Measurements from ENCODE around the gene TMPRSS13. TPM values are rescaled to one million over a fixed set of nuclear protein-coding genes. Genes with fewer than 3 reads are reported as not detected.

The TMPRSS13 gene
- total and polyA plus RNA-seq, 5 donors from 2014 or later: 0.57 to 3.4 (median 1.1) TPM

DNA sequence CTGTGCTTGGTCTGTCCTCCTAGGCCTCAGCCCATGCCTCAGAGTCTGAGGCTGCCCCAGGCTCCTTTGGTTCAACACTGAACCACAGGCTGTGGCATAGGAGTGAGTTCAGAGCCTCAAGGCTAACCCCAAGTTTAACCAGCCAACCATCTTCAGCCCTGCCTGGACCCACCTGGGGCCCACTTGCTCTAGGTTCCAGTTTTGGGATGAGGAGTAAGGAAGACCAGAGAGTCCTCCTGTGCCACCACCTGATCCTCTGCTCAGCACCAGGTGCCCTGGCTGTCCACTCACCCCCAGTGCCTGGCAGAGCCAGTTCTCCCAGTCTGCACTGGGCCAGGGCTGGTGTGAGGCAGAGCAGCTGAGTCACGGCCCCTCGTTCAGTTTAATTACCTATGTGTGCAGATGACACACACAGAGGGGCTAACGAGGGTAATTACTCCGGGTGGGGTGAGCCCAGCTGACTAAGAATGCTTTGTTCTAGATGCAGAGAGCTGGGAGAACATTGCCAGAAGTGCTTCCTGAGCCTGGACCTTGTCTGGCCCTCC, 12.0 kb upstream of the TMPRSS13 start:
- no peak for DNase-seq
- no peaks in the 10 kb centered on the region for H3K9me3 Mint-ChIP-seq

DNA sequence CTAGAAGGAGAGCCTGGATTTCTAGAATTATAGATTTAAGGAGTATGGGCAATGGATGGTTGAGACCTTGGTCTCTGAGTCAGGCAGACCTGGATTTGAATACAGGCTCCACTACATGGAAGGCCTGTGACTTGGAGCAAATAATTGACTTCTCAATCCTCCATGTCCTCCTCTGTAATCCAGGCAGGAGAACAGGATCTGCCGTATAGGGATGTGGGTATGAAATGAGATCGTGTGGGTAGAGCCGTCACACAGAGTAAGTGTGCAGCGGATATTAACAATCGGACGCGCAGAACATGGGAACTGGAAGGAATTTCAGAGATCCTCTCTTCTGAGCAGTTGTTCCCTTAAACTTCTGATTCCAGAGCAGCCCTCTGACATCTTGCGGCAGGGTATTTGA, 11.5 kb upstream of the TMPRSS13 start:
- no peak for ATAC-seq (ENCODE audit: low read depth in 2 of 2)
- Mint-ChIP-seq H3K27me3 (peaks cover 6% of the 10 kb centered on the region), H3K9me3 (no peaks in the 10 kb centered on the region)

More for the DNA sequence above, 12.0 kb upstream of the TMPRSS13 start:
- Histone ChIP-seq H3K9me3 (ENCODE audit: control insufficient read depth in 2 of 2, low read length in 2 of 2) (no peaks in the 10 kb centered on the region), H3K4me3 (ENCODE audit: low read depth, low read length) (no peak overlapping the region), H3K27me3 (ENCODE audit: control insufficient read depth, insufficient read depth, low read length) (no peaks in the 10 kb centered on the region), H3K27ac (ENCODE audit: insufficient read depth, low read length, poor library complexity, severe bottlenecking) (no peak overlapping the region), H3K4me1 (ENCODE audit: control insufficient read depth, insufficient read depth, low read length, poor library complexity, severe bottlenecking) (peaks cover 10% of the 10 kb centered on the region), H3K36me3 (ENCODE audit: control insufficient read depth, insufficient read depth, low read length) (no peaks in the 10 kb centered on the region)
- peaks cover 6% of the 10 kb centered on the region for H3K27me3 Mint-ChIP-seq
- peaks cover 23 to 29% (median 25%) of the 10 kb centered on the region in 4 donors for H3K4me1 Mint-ChIP-seq
- H3K27ac Mint-ChIP-seq: peak overlapping the region in 2 of 3 donors; percentile 21 to 68
- no peak overlapping the region for H3K4me3 Mint-ChIP-seq
- peaks cover 11% of the 10 kb centered on the region for H3K36me3 Mint-ChIP-seq
- ATAC-seq (ENCODE audit: low read depth in 2 of 2): no peak

DNA sequence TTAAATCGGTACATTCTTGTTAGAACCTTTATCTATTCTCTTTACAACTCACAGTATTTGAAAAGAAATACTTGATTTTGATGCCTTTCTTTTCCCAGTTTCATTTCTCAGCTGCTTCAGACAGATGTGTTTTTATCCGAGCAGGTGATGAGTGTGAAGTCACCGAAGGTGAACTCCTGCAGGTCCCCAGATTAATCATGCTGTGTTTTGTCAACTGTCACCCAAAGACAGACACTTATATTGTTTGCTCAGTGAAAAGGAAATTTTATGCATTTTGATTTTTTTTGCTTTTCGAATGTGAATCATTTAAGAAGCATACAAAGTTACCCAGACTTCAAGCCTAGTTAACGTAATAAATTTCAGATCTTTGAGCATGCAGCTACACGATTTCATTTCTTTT, 7.8 kb upstream of the TMPRSS13 start:
- Histone ChIP-seq H3K36me3 (ENCODE audit: control insufficient read depth, insufficient read depth, low read length) (no peaks in the 10 kb centered on the region), H3K9me3 (ENCODE audit: control insufficient read depth in 2 of 2, low read length in 2 of 2) (no peaks in the 10 kb centered on the region), H3K27me3 (ENCODE audit: control insufficient read depth, insufficient read depth, low read length) (no peaks in the 10 kb centered on the region), H3K27ac (ENCODE audit: insufficient read depth, low read length, poor library complexity, severe bottlenecking) (no peak overlapping the region), H3K4me1 (ENCODE audit: control insufficient read depth, insufficient read depth, low read length, poor library complexity, severe bottlenecking) (peaks cover under 1% of the 10 kb centered on the region), H3K4me3 (ENCODE audit: low read depth, low read length) (no peak overlapping the region)
- DNase-seq (no peak), ATAC-seq (ENCODE audit: low read depth in 2 of 2) (peak in 1 of 2 donors; percentile 60)
- H3K27ac Mint-ChIP-seq: peak overlapping the region in 1 of 3 donors; percentile 40
- peaks cover 8 to 27% (median 14%) of the 10 kb centered on the region in 4 donors for H3K4me1 Mint-ChIP-seq
- no peaks in the 10 kb centered on the region for H3K9me3 Mint-ChIP-seq
- H3K27me3 Mint-ChIP-seq: peaks cover 5% of the 10 kb centered on the region
- H3K4me3 Mint-ChIP-seq: no peak overlapping the region
- H3K36me3 Mint-ChIP-seq: no peaks in the 10 kb centered on the region

More for the DNA sequence above, 11.5 kb upstream of the TMPRSS13 start:
- Histone ChIP-seq H3K9me3 (ENCODE audit: control insufficient read depth in 2 of 2, low read length in 2 of 2) (no peaks in the 10 kb centered on the region), H3K27me3 (ENCODE audit: control insufficient read depth, insufficient read depth, low read length) (no peaks in the 10 kb centered on the region), H3K4me1 (ENCODE audit: control insufficient read depth, insufficient read depth, low read length, poor library complexity, severe bottlenecking) (peaks cover 10% of the 10 kb centered on the region), H3K36me3 (ENCODE audit: control insufficient read depth, insufficient read depth, low read length) (no peaks in the 10 kb centered on the region), H3K27ac (ENCODE audit: insufficient read depth, low read length, poor library complexity, severe bottlenecking) (no peak overlapping the region), H3K4me3 (ENCODE audit: low read depth, low read length) (no peak overlapping the region)
- H3K4me1 Mint-ChIP-seq: peaks cover 19 to 29% (median 24%) of the 10 kb centered on the region in 4 donors
- H3K27ac Mint-ChIP-seq: peak overlapping the region; percentile 9 to 68 (median 21)
- DNase-seq: no peak
- peaks cover 11% of the 10 kb centered on the region for H3K36me3 Mint-ChIP-seq
- H3K4me3 Mint-ChIP-seq: no peak overlapping the region

DNA sequence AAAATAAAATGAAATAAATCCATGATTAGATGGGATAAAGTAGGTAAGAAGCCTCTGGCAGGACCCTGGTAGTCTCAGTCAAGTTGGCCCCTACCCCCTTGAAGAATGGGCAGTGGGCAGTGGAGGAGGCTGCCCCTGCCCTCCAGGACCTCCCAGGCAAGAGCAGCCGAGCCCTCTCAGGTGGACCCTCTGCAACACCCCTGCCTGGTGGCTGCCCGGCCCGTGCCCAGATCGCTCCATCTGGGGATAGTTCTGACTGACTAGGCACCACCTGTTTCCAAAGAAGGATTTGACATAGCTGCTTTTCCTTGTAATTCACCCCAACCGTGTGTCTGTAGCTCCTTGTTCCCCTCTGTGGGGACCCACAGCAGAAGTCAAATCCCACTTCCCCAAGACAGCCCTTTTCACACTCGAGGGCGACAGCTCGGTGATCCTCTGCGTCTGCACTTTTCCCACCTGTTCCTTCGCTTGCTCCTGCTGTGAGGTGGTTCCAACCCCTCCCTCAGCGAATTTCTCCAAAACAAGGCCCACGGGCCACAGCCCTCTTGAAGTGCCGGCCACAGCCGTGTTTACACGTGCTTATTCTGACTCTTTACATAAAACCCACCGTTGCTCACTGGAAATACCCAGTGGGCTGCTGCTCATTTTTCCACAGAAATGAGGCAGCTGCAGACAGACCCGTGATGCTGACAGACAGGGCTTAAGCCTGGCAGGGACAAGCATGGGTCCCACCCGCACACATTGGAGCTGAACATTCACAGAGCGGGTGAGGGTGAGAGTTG, 5.5 kb upstream of the TMPRSS13 start:
- H3K4me3 Mint-ChIP-seq: no peak overlapping the region

DNA sequence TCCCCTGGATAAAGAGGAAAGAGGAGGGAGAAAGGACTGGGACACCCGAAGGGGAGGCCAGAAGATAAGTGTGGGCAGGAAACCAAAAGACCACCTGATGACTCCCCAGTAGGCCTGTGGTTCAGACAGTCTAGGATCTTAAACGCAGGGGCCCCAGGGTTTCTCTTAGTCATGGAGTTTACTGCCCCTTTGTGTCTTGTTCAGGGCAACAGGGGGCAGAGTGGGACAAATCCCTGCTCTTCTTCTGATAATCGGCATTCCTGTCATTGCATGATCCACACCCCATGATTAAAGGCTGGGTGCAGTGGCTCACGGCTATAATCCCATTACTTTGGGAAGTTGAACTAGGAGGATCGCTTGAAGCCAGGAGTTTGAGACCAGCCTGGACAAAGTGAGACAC, 4.7 kb upstream of the TMPRSS13 start:
- H3K36me3 Mint-ChIP-seq: no peaks in the 10 kb centered on the region
- no peaks in the 10 kb centered on the region for H3K27me3 ChIP-seq (ENCODE audit: control insufficient read depth, insufficient read depth, low read length)
- no peak overlapping the region for H3K4me3 Mint-ChIP-seq
- peaks cover 5% of the 10 kb centered on the region for H3K27me3 Mint-ChIP-seq
- DNase-seq (no peak), ATAC-seq (ENCODE audit: low read depth in 2 of 2) (no peak)
- H3K27ac Mint-ChIP-seq: peak overlapping the region in 1 of 3 donors; percentile 72
- H3K4me3 ChIP-seq (ENCODE audit: low read depth, low read length): no peak overlapping the region
- H3K4me1 ChIP-seq (ENCODE audit: control insufficient read depth, insufficient read depth, low read length, poor library complexity, severe bottlenecking): peaks cover 26% of the 10 kb centered on the region
- no peaks in the 10 kb centered on the region for H3K9me3 ChIP-seq (ENCODE audit: control insufficient read depth in 2 of 2, low read length in 2 of 2)
- H3K9me3 Mint-ChIP-seq: no peaks in the 10 kb centered on the region
- H3K4me1 Mint-ChIP-seq: peaks cover 13 to 46% (median 34%) of the 10 kb centered on the region in 4 donors
- H3K27ac ChIP-seq (ENCODE audit: insufficient read depth, low read length, poor library complexity, severe bottlenecking): no peak overlapping the region
- no peaks in the 10 kb centered on the region for H3K36me3 ChIP-seq (ENCODE audit: control insufficient read depth, insufficient read depth, low read length)

More for the DNA sequence above, 5.5 kb upstream of the TMPRSS13 start:
- DNase-seq (no peak), ATAC-seq (ENCODE audit: low read depth in 2 of 2) (no peak)
- H3K9me3 Mint-ChIP-seq: no peaks in the 10 kb centered on the region
- no peaks in the 10 kb centered on the region for H3K36me3 ChIP-seq (ENCODE audit: control insufficient read depth, insufficient read depth, low read length)
- no peak overlapping the region for H3K4me3 ChIP-seq (ENCODE audit: low read depth, low read length)
- H3K27ac Mint-ChIP-seq: no peak overlapping the region
- H3K4me1 ChIP-seq (ENCODE audit: control insufficient read depth, insufficient read depth, low read length, poor library complexity, severe bottlenecking): peaks cover 23% of the 10 kb centered on the region
- no peak overlapping the region for H3K27ac ChIP-seq (ENCODE audit: insufficient read depth, low read length, poor library complexity, severe bottlenecking)
- H3K36me3 Mint-ChIP-seq: no peaks in the 10 kb centered on the region
- no peaks in the 10 kb centered on the region for H3K9me3 ChIP-seq (ENCODE audit: control insufficient read depth in 2 of 2, low read length in 2 of 2)
- H3K27me3 Mint-ChIP-seq: peaks cover 5% of the 10 kb centered on the region
- H3K4me1 Mint-ChIP-seq: peaks cover 12 to 44% (median 31%) of the 10 kb centered on the region in 4 donors
- H3K27me3 ChIP-seq (ENCODE audit: control insufficient read depth, insufficient read depth, low read length): no peaks in the 10 kb centered on the region

DNA sequence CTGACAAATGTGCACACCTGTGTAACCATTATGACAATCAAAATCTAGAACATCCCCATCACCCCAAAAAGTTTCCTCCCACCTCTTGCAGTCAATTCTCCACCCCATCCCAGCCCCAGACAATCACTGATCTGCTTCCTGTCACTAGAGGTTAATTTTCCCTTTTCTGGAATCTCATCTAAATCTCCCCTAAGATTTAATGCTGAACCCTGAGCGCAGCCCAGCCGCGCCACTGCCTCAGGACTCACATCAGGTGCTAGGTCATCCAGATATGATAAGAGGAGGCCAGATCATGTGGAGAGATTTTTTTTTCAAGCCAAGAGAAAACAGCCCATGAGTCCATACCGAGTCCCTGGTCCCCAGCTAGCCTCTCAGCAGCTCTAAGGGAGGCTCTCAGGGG, 4.3 kb upstream of the TMPRSS13 start:
- Mint-ChIP-seq H3K27ac (peak overlapping the region in 1 of 3 donors; percentile 72), H3K4me1 (peaks cover 17 to 48% (median 37%) of the 10 kb centered on the region in 4 donors)
- ATAC-seq (ENCODE audit: low read depth in 2 of 2): no peak

DNA sequence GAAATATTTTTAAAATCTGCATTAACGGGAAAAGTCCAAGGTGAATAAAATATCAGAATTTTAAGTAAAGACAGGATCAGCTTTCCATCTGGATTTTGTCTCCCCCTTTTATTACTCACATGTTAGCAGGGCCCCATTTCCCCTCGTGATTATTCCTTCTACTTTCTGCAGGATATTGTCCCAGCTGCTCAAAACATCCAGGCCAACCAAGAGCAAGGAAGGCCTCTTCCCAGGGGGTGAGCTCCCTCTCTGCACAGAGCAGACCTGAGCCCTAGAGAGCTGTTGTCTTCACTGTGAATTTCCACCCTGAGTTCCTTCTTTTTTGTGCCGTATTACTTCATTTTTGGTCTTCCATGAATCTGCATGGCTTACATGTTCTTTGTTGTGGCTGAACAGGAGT, 3.7 kb upstream of the TMPRSS13 start:
- Histone ChIP-seq H3K9me3 (ENCODE audit: control insufficient read depth in 2 of 2, low read length in 2 of 2) (no peaks in the 10 kb centered on the region), H3K4me3 (ENCODE audit: low read depth, low read length) (no peak overlapping the region), H3K27me3 (ENCODE audit: control insufficient read depth, insufficient read depth, low read length) (no peaks in the 10 kb centered on the region), H3K27ac (ENCODE audit: insufficient read depth, low read length, poor library complexity, severe bottlenecking) (no peak overlapping the region), H3K36me3 (ENCODE audit: control insufficient read depth, insufficient read depth, low read length) (no peaks in the 10 kb centered on the region), H3K4me1 (ENCODE audit: control insufficient read depth, insufficient read depth, low read length, poor library complexity, severe bottlenecking) (peaks cover 26% of the 10 kb centered on the region)
- DNase-seq: no peak
- Mint-ChIP-seq H3K9me3 (no peaks in the 10 kb centered on the region), H3K36me3 (no peaks in the 10 kb centered on the region), H3K27ac (peak overlapping the region in 2 of 3 donors; percentile 22 to 72), H3K4me3 (no peak overlapping the region), H3K4me1 (peaks cover 17 to 53% (median 34%) of the 10 kb centered on the region in 4 donors), H3K27me3 (peaks cover 5% of the 10 kb centered on the region)
- no peak for ATAC-seq (ENCODE audit: low read depth in 2 of 2)

More for the DNA sequence above, 4.3 kb upstream of the TMPRSS13 start:
- DNase-seq: no peak
- H3K4me3 Mint-ChIP-seq: peak overlapping the region in 1 of 4 donors; percentile 50
- H3K36me3 Mint-ChIP-seq: no peaks in the 10 kb centered on the region
- Histone ChIP-seq H3K9me3 (ENCODE audit: control insufficient read depth in 2 of 2, low read length in 2 of 2) (no peaks in the 10 kb centered on the region), H3K4me3 (ENCODE audit: low read depth, low read length) (no peak overlapping the region), H3K4me1 (ENCODE audit: control insufficient read depth, insufficient read depth, low read length, poor library complexity, severe bottlenecking) (peaks cover 26% of the 10 kb centered on the region), H3K36me3 (ENCODE audit: control insufficient read depth, insufficient read depth, low read length) (no peaks in the 10 kb centered on the region), H3K27ac (ENCODE audit: insufficient read depth, low read length, poor library complexity, severe bottlenecking) (no peak overlapping the region), H3K27me3 (ENCODE audit: control insufficient read depth, insufficient read depth, low read length) (no peaks in the 10 kb centered on the region)
- no peaks in the 10 kb centered on the region for H3K9me3 Mint-ChIP-seq
- H3K27me3 Mint-ChIP-seq: peaks cover 5% of the 10 kb centered on the region

All from CD4-positive, CD25-positive, alpha-beta regulatory T cell (primary cell).